Effector memory CD4-positive, alpha-beta T cell (primary cell): Measurements from ENCODE around the gene ARAP1.

Experiments used
- DNase-seq, 3 donors: peaks; one replicate each; pipeline ENCODE4 v3.0.0-alpha.2; 2020
- H3K27ac ChIP-seq: 2 replicates; pipeline ENCODE4 v1.7.0; 2013; ENCODE audit warnings: mild to moderate bottlenecking, low read length, moderate library complexity; ENCODE audit not compliant: insufficient read depth, poor library complexity, severe bottlenecking
- H3K27me3 ChIP-seq: replicated peaks from 2 replicates; pipeline ENCODE4 v1.7.0; 2013; ENCODE audit warnings: mild to moderate bottlenecking, low read length; ENCODE audit not compliant: insufficient read depth, control insufficient read depth, poor library complexity, severe bottlenecking
- H3K36me3 ChIP-seq: 2 replicates; pipeline ENCODE4 v1.7.0; 2013; ENCODE audit warnings: mild to moderate bottlenecking, low read length, moderate library complexity; ENCODE audit not compliant: control insufficient read depth, insufficient read depth
- H3K4me1 ChIP-seq: 2 replicates; pipeline ENCODE4 v1.7.0; 2013; ENCODE audit warnings: low read length, mild to moderate bottlenecking; ENCODE audit not compliant: control insufficient read depth, insufficient read depth, poor library complexity, severe bottlenecking
- H3K4me3 ChIP-seq: 2 replicates; pipeline ENCODE4 v1.7.0; 2013; ENCODE audit warnings: low read length, low read depth, mild to moderate bottlenecking; ENCODE audit not compliant: insufficient read depth, poor library complexity, severe bottlenecking
- H3K9me3 ChIP-seq: 2 replicates; pipeline ENCODE4 v1.7.0; 2013; ENCODE audit warnings: mild to moderate bottlenecking, low read length, moderate library complexity; ENCODE audit not compliant: control insufficient read depth

Gene ARAP1

GRCh38 chr11:72652873-72653630 lies 99.2 kb downstream of the ARAP1 start:
- Histone ChIP-seq H3K36me3 (no peaks in the 10 kb centered on the region), H3K9me3 (no peaks in the 10 kb centered on the region), H3K4me1 (no peaks in the 10 kb centered on the region), H3K27ac (no peak overlapping the region), H3K27me3 (no peaks in the 10 kb centered on the region), H3K4me3 (no peak overlapping the region)
- DNase-seq, result no peak

- no peaks in the 10 kb centered on the region for H3K36me3 ChIP-seq
- no peak for DNase-seq
- H3K4me1 ChIP-seq, result no peaks in the 10 kb centered on the region
- no peak overlapping the region for H3K27ac ChIP-seq
- H3K9me3 ChIP-seq, result no peaks in the 10 kb centered on the region
- H3K27me3 ChIP-seq, result no peaks in the 10 kb centered on the region
- no peak overlapping the region for H3K4me3 ChIP-seq
Measured at GRCh38 chr11:72652133-72652532, 100.1 kb downstream of the ARAP1 start.

- no peaks in the 10 kb centered on the region for H3K4me1 ChIP-seq
- no peak for DNase-seq
- no peaks in the 10 kb centered on the region for H3K9me3 ChIP-seq
- H3K27me3 ChIP-seq, result no peaks in the 10 kb centered on the region
- H3K36me3 ChIP-seq, result no peaks in the 10 kb centered on the region
- H3K27ac ChIP-seq, result no peak overlapping the region
- H3K4me3 ChIP-seq, result no peak overlapping the region
Measured at GRCh38 chr11:72649215-72649976, 102.8 kb downstream of the ARAP1 start.

GRCh38 chr11:72648384-72649136 lies 103.6 kb downstream of the ARAP1 start:
- Histone ChIP-seq H3K4me1 (no peaks in the 10 kb centered on the region), H3K36me3 (no peaks in the 10 kb centered on the region), H3K4me3 (no peak overlapping the region), H3K9me3 (no peaks in the 10 kb centered on the region), H3K27ac (no peak overlapping the region), H3K27me3 (no peaks in the 10 kb centered on the region)
- DNase-seq, result no peak

- no peaks in the 10 kb centered on the region for H3K27me3 ChIP-seq
Measured at GRCh38 chr11:72647882-72648281, 104.3 kb downstream of the ARAP1 start.

GRCh38 chr11:72646472-72646871 lies 105.7 kb downstream of the ARAP1 start:
- no peaks in the 10 kb centered on the region for H3K36me3 ChIP-seq
- H3K27ac ChIP-seq, result no peak overlapping the region
- no peaks in the 10 kb centered on the region for H3K9me3 ChIP-seq
- DNase-seq, result no peak
- H3K4me3 ChIP-seq, result no peak overlapping the region
- peaks cover 7% of the 10 kb centered on the region for H3K27me3 ChIP-seq
- H3K4me1 ChIP-seq, result peaks cover 4% of the 10 kb centered on the region

More at GRCh38 chr11:72647882-72648281, 104.3 kb downstream of the ARAP1 start:
- Histone ChIP-seq H3K9me3 (no peaks in the 10 kb centered on the region), H3K27ac (no peak overlapping the region), H3K36me3 (no peaks in the 10 kb centered on the region), H3K4me1 (peaks cover 4% of the 10 kb centered on the region), H3K4me3 (no peak overlapping the region)
- DNase-seq, result no peak

GRCh38 chr11:72646024-72646423 lies 106.2 kb downstream of the ARAP1 start:
- H3K36me3 ChIP-seq, result no peaks in the 10 kb centered on the region
- H3K27me3 ChIP-seq, result peaks cover 11% of the 10 kb centered on the region
- DNase-seq, result no peak
- H3K4me3 ChIP-seq, result no peak overlapping the region
- H3K9me3 ChIP-seq, result no peaks in the 10 kb centered on the region
- H3K4me1 ChIP-seq, result peaks cover 4% of the 10 kb centered on the region
- no peak overlapping the region for H3K27ac ChIP-seq

GRCh38 chr11:72643547-72643946 lies 108.7 kb downstream of the ARAP1 start:
- Histone ChIP-seq H3K4me3 (no peak overlapping the region), H3K27me3 (peaks cover 11% of the 10 kb centered on the region), H3K27ac (no peak overlapping the region)

GRCh38 chr11:72642884-72643522 lies 109.2 kb downstream of the ARAP1 start:
- Histone ChIP-seq H3K4me3 (peak overlapping the region; percentile 53), H3K27me3 (peaks cover 11% of the 10 kb centered on the region), H3K4me1 (peaks cover 4% of the 10 kb centered on the region), H3K36me3 (no peaks in the 10 kb centered on the region), H3K27ac (no peak overlapping the region), H3K9me3 (no peaks in the 10 kb centered on the region)
- DNase-seq, result peak; percentile 12 to 38 (median 34)

More at GRCh38 chr11:72643547-72643946, 108.7 kb downstream of the ARAP1 start:
- DNase-seq, result no peak
- Histone ChIP-seq H3K9me3 (no peaks in the 10 kb centered on the region), H3K36me3 (no peaks in the 10 kb centered on the region), H3K4me1 (peaks cover 4% of the 10 kb centered on the region)
